Neural cell (in vitro differentiated cells): ENCODE data around the gene PTPRO. TPM values are rescaled to one million over a fixed set of nuclear protein-coding genes. Genes with fewer than 3 reads are reported as not detected.

Source experiments
- H2AFZ ChIP-seq: fragments of 200-600, 300-800 bp; sonication (generic), shearing (Covaris generic); 2 replicates; pipeline ENCODE4 v1.6.0; 2014; ENCODE audit warnings: low read depth, mild to moderate bottlenecking, antibody characterized with exemption, low read length, moderate library complexity
- H3F3A ChIP-seq: fragments of 200-600 bp; shearing (Covaris generic); 2 replicates; pipeline ENCODE4 v1.6.1; 2016; ENCODE audit warnings: mild to moderate bottlenecking, moderate library complexity, mixed read lengths, antibody characterized with exemption, low read length; ENCODE audit not compliant: insufficient read depth, poor library complexity, severe bottlenecking
- H3K27ac ChIP-seq: fragments of 200-600, 300-800 bp; sonication (generic), shearing (Covaris generic); 2 replicates; pipeline ENCODE4 v1.5.1; 2014; ENCODE audit warnings: mild to moderate bottlenecking, low read length, moderate library complexity
- H3K27me3 ChIP-seq: fragments of 300-800, 200-600 bp; sonication (generic), shearing (Covaris generic); 2 replicates; pipeline ENCODE4 v1.6.0; 2014; ENCODE audit warnings: mild to moderate bottlenecking, low read depth, low read length, moderate library complexity; ENCODE audit not compliant: insufficient read depth
- H3K36me3 ChIP-seq: fragments of 300-800, 200-600 bp; sonication (generic), shearing (Covaris generic); 2 replicates; pipeline ENCODE4 v1.5.1; 2014; ENCODE audit warnings: mild to moderate bottlenecking, antibody characterized with exemption, low read length, moderate library complexity; ENCODE audit not compliant: insufficient read depth
- H3K4me2 ChIP-seq: fragments of 300-800, 200-600 bp; sonication (generic), shearing (Covaris generic); 2 replicates; pipeline ENCODE4 v1.6.0; 2014; ENCODE audit warnings: mild to moderate bottlenecking, low read length
- H3K4me3 ChIP-seq: fragments of 300-800, 200-600 bp; sonication (generic), shearing (Covaris generic); 2 replicates; pipeline ENCODE4 v1.5.1; 2014; ENCODE audit warnings: mild to moderate bottlenecking, low read length, moderate library complexity
- H3K79me2 ChIP-seq: fragments of 200-600 bp; shearing (Covaris generic); replicated peaks from 2 replicates; pipeline ENCODE4 v1.6.0; 2014; ENCODE audit warnings: mild to moderate bottlenecking, low read length, moderate library complexity; ENCODE audit not compliant: insufficient read depth
- H3K9ac ChIP-seq: fragments of 300-800, 200-600 bp; sonication (generic), shearing (Covaris generic); 2 replicates; pipeline ENCODE4 v1.6.1; 2016; ENCODE audit warnings: mild to moderate bottlenecking, low read length, mixed read lengths
- H3K9me2 ChIP-seq: fragments of 200-600 bp; shearing (Covaris generic); 2 replicates; pipeline ENCODE4 v1.6.1; 2016; ENCODE audit warnings: mild to moderate bottlenecking, low read length, mixed read lengths; ENCODE audit not compliant: insufficient read depth
- H3K9me3 ChIP-seq: fragments of 200-600, 300-800 bp; sonication (generic), shearing (Covaris generic); 2 replicates; pipeline ENCODE4 v1.6.1; 2016; ENCODE audit warnings: mild to moderate bottlenecking, mixed run types, low read length, moderate library complexity, mixed read lengths
- H4K20me1 ChIP-seq: fragments of 200-600 bp; shearing (Covaris generic); 2 replicates; pipeline ENCODE4 v1.6.1; 2016; ENCODE audit warnings: mild to moderate bottlenecking, mixed run types; ENCODE audit not compliant: insufficient read depth
- CTCF ChIP-seq: fragments of 450-650 bp; IDR thresholded peaks from 2 replicates; pipeline ENCODE4 v1.5.1; 2014; ENCODE audit warnings: antibody characterized with exemption, mild to moderate bottlenecking, moderate library complexity; ENCODE audit not compliant: poor library complexity, severe bottlenecking
- EP300 ChIP-seq: fragments of 450-650 bp; conservative IDR thresholded peaks from 2 replicates; pipeline ENCODE4 v1.6.1; 2014; ENCODE audit warnings: antibody characterized with exemption, mild to moderate bottlenecking, moderate library complexity; ENCODE audit not compliant: poor library complexity, severe bottlenecking
- EZH2 ChIP-seq: fragments of 200-600, 300-800 bp; shearing (Covaris generic), sonication (generic); IDR thresholded peaks from 2 replicates; pipeline ENCODE4 v1.6.1; 2014; ENCODE audit warnings: antibody characterized with exemption, low read length, borderline replicate concordance, mild to moderate bottlenecking; ENCODE audit not compliant: insufficient read depth, poor library complexity, severe bottlenecking
- MXI1 ChIP-seq: fragments of 450-650 bp; conservative IDR thresholded peaks from 2 replicates; pipeline ENCODE4 v1.6.1; 2014; ENCODE audit warnings: antibody characterized with exemption, mild to moderate bottlenecking; ENCODE audit not compliant: poor library complexity, severe bottlenecking
- POLR2AphosphoS5 ChIP-seq: IDR thresholded peaks from 2 replicates; pipeline ENCODE4 v1.6.1; 2012
- RAD21 ChIP-seq: fragments of 450-650 bp; conservative IDR thresholded peaks from 2 replicates; pipeline ENCODE4 v1.6.1; 2014; ENCODE audit warnings: antibody characterized with exemption, mild to moderate bottlenecking, moderate library complexity
- REST ChIP-seq: IDR thresholded peaks from 2 replicates; pipeline ENCODE4 v1.6.1; 2012; ENCODE audit warnings: borderline replicate concordance
- SMC3 ChIP-seq: fragments of 450-650 bp; conservative IDR thresholded peaks from 2 replicates; pipeline ENCODE4 v1.6.1; 2014; ENCODE audit warnings: antibody characterized with exemption, mild to moderate bottlenecking, moderate library complexity; ENCODE audit not compliant: poor library complexity
- TAF1 ChIP-seq: IDR thresholded peaks from 2 replicates; pipeline ENCODE4 v1.6.1; 2012; ENCODE audit warnings: low read depth
- polyA plus RNA-seq: library from polyadenylated mRNA; depleted of rRNA; stranded (reverse); fragments of >200 nt; gene quantifications from 2 replicates; pipeline ENCODE4 v1.2.3, GENCODE V29; 2014

The PTPRO gene
- polyA plus RNA-seq, 1 donor from 2014 or later, result 124 TPM

- no peaks in the 10 kb centered on the region for H3K9me2 ChIP-seq
- no peaks in the 10 kb centered on the region for H3K27me3 ChIP-seq
- no peak overlapping the region for H2AFZ ChIP-seq
Measured at GRCh38 chr12:15538881-15539280, 216.6 kb downstream of the PTPRO start.

GRCh38 chr12:15540005-15540404, 217.7 kb downstream of the PTPRO start:
- Histone ChIP-seq H3K9ac (no peak overlapping the region), H3K9me2 (no peaks in the 10 kb centered on the region), H3K27ac (no peak overlapping the region), H2AFZ (no peak overlapping the region), H3K27me3 (no peaks in the 10 kb centered on the region), H3F3A (no peaks in the 10 kb centered on the region), H4K20me1 (no peaks in the 10 kb centered on the region), H3K9me3 (no peaks in the 10 kb centered on the region), H3K4me3 (no peak overlapping the region), H3K79me2 (no peaks in the 10 kb centered on the region), H3K4me2 (no peak overlapping the region), H3K36me3 (no peaks in the 10 kb centered on the region)
- no peak for TF ChIP-seq EP300
- no peak for TF ChIP-seq POLR2AphosphoS5
- no peak for TF ChIP-seq REST

More at GRCh38 chr12:15538881-15539280, 216.6 kb downstream of the PTPRO start:
- no peaks in the 10 kb centered on the region for H3F3A ChIP-seq
- no peak overlapping the region for H3K9ac ChIP-seq
- no peak overlapping the region for H3K4me2 ChIP-seq
- H3K36me3 ChIP-seq, result no peaks in the 10 kb centered on the region
- no peaks in the 10 kb centered on the region for H3K79me2 ChIP-seq
- H4K20me1 ChIP-seq, result no peaks in the 10 kb centered on the region
- TF ChIP-seq EZH2 (no peak), CTCF (no peak), EP300 (no peak), RAD21 (no peak), MXI1 (no peak), SMC3 (no peak), REST (no peak), POLR2AphosphoS5 (no peak), TAF1 (no peak)
- H3K4me3 ChIP-seq, result no peak overlapping the region
- no peaks in the 10 kb centered on the region for H3K9me3 ChIP-seq
- no peak overlapping the region for H3K27ac ChIP-seq
